ENCODE data around the gene BLNK.
"Not testable (repeated sequence)": the region's sequence is repeated elsewhere in the genome, so short reads cannot be mapped to it uniquely, and the experiment has no call there.

The BLNK gene

GRCh38 chr10:96309628-96310320 lies 38.4 kb upstream of the BLNK start:
- Histone ChIP-seq H3K4me3 (ENCODE audit: low read length) (no peak overlapping the region), H3K36me3 (replicated peaks; ENCODE audit: insufficient read depth, low read length) (no peaks in the 10 kb centered on the region), H3K9ac (ENCODE audit: low read length) (no peak overlapping the region), H3K27me3 (replicated peaks; ENCODE audit: insufficient read depth, low read length) (no peaks in the 10 kb centered on the region), H3F3A (ENCODE audit: insufficient read depth, low read length) (no peaks in the 10 kb centered on the region), H4K20me1 (ENCODE audit: insufficient read depth, low read length) (no peaks in the 10 kb centered on the region), H3K79me2 (ENCODE audit: low read length) (no peaks in the 10 kb centered on the region), H3K9me3 (replicated peaks; ENCODE audit: insufficient read depth, low read length) (no peaks in the 10 kb centered on the region), H3K9me2 (replicated peaks; ENCODE audit: insufficient read depth, low read length) (no peaks in the 10 kb centered on the region), H3K4me1 (ENCODE audit: low read length) (no peaks in the 10 kb centered on the region), H3K4me2 (ENCODE audit: low read depth, low read length) (no peak overlapping the region), H3K27ac (ENCODE audit: low read length) (no peak overlapping the region), H2AFZ (ENCODE audit: low read length) (no peak overlapping the region)
- no peak for TF ChIP-seq CTCF (IDR thresholded peaks at IDR 0.05; ENCODE audit: low read length)
- TF ChIP-seq EZH2 (optimal IDR thresholded peaks at IDR 0.05; ENCODE audit: low read depth, low read length): no peak
- TF ChIP-seq EZH2phosphoT487 (IDR thresholded peaks at IDR 0.05; ENCODE audit: low read length): no peak
- no peak for DNase-seq

- H3K4me3 ChIP-seq (ENCODE audit: low read length): not testable (repeated sequence)
Observed at GRCh38 chr10:96308854-96309253, 37.5 kb upstream of the BLNK start.

GRCh38 chr10:96306516-96306915 lies 35.1 kb upstream of the BLNK start:
- Histone ChIP-seq H3K4me2 (ENCODE audit: low read depth, low read length) (no peak overlapping the region), H3K9me2 (replicated peaks; ENCODE audit: insufficient read depth, low read length) (no peaks in the 10 kb centered on the region), H3K9me3 (replicated peaks; ENCODE audit: insufficient read depth, low read length) (no peaks in the 10 kb centered on the region), H3K79me2 (ENCODE audit: low read length) (no peaks in the 10 kb centered on the region), H3K4me3 (ENCODE audit: low read length) (no peak overlapping the region), H4K20me1 (ENCODE audit: insufficient read depth, low read length) (no peaks in the 10 kb centered on the region), H3K9ac (ENCODE audit: low read length) (no peak overlapping the region), H3F3A (ENCODE audit: insufficient read depth, low read length) (no peaks in the 10 kb centered on the region), H3K27me3 (replicated peaks; ENCODE audit: insufficient read depth, low read length) (no peaks in the 10 kb centered on the region), H3K27ac (ENCODE audit: low read length) (no peak overlapping the region), H3K4me1 (ENCODE audit: low read length) (no peaks in the 10 kb centered on the region), H3K36me3 (replicated peaks; ENCODE audit: insufficient read depth, low read length) (no peaks in the 10 kb centered on the region), H2AFZ (ENCODE audit: low read length) (no peak overlapping the region)
- DNase-seq: no peak
- TF ChIP-seq CTCF (IDR thresholded peaks at IDR 0.05; ENCODE audit: low read length) (no peak), EZH2 (optimal IDR thresholded peaks at IDR 0.05; ENCODE audit: low read depth, low read length) (no peak), EZH2phosphoT487 (IDR thresholded peaks at IDR 0.05; ENCODE audit: low read length) (no peak)

More at GRCh38 chr10:96308854-96309253, 37.5 kb upstream of the BLNK start:
- not testable (repeated sequence) for DNase-seq; H3F3A ChIP-seq (ENCODE audit: insufficient read depth, low read length); H3K9me3 ChIP-seq (replicated peaks; ENCODE audit: insufficient read depth, low read length); H3K4me2 ChIP-seq (ENCODE audit: low read depth, low read length); H3K27me3 ChIP-seq (replicated peaks; ENCODE audit: insufficient read depth, low read length); H3K36me3 ChIP-seq (replicated peaks; ENCODE audit: insufficient read depth, low read length); H4K20me1 ChIP-seq (ENCODE audit: insufficient read depth, low read length); H3K9ac ChIP-seq (ENCODE audit: low read length); H3K9me2 ChIP-seq (replicated peaks; ENCODE audit: insufficient read depth, low read length); H3K27ac ChIP-seq (ENCODE audit: low read length); H3K4me1 ChIP-seq (ENCODE audit: low read length); H2AFZ ChIP-seq (ENCODE audit: low read length); H3K79me2 ChIP-seq (ENCODE audit: low read length)

- no peaks in the 10 kb centered on the region for H3K36me3 ChIP-seq (replicated peaks; ENCODE audit: insufficient read depth, low read length)
- no peak overlapping the region for H3K4me3 ChIP-seq (ENCODE audit: low read length)
- no peaks in the 10 kb centered on the region for H3K9me3 ChIP-seq (replicated peaks; ENCODE audit: insufficient read depth, low read length)
- no peaks in the 10 kb centered on the region for H4K20me1 ChIP-seq (ENCODE audit: insufficient read depth, low read length)
- no peak for DNase-seq
- no peak overlapping the region for H2AFZ ChIP-seq (ENCODE audit: low read length)
- no peak overlapping the region for H3K9ac ChIP-seq (ENCODE audit: low read length)
- H3K27ac ChIP-seq (ENCODE audit: low read length): no peak overlapping the region
- TF ChIP-seq EZH2 (optimal IDR thresholded peaks at IDR 0.05; ENCODE audit: low read depth, low read length) (no peak), CTCF (IDR thresholded peaks at IDR 0.05; ENCODE audit: low read length) (no peak), EZH2phosphoT487 (IDR thresholded peaks at IDR 0.05; ENCODE audit: low read length) (no peak)
- H3K4me2 ChIP-seq (ENCODE audit: low read depth, low read length): no peak overlapping the region
- no peaks in the 10 kb centered on the region for H3K27me3 ChIP-seq (replicated peaks; ENCODE audit: insufficient read depth, low read length)
- H3K79me2 ChIP-seq (ENCODE audit: low read length): no peaks in the 10 kb centered on the region
- H3K9me2 ChIP-seq (replicated peaks; ENCODE audit: insufficient read depth, low read length): no peaks in the 10 kb centered on the region
- H3F3A ChIP-seq (ENCODE audit: insufficient read depth, low read length): no peaks in the 10 kb centered on the region
- H3K4me1 ChIP-seq (ENCODE audit: low read length): no peaks in the 10 kb centered on the region
Observed at GRCh38 chr10:96305019-96305418, 33.6 kb upstream of the BLNK start.
